Spleen (tissue), 11 donors: ENCODE measurements around the gene APOB. TPM values are rescaled to one million over a fixed set of nuclear protein-coding genes. Genes with fewer than 3 reads are reported as not detected.

ENCODE experiments used
- DNase-seq: peaks from one replicate; pipeline ENCODE4 v3.0.0-alpha.2; 2020
- H3K27ac ChIP-seq, 8 donors: fragments of 200-600 bp; sonication (generic) in 7 of 8; 1 replicate in 4 of 8; 2 replicates in 4 of 8; pipeline versions ENCODE4 v1.5.0 to v1.8.0; 2016 to 2021; ENCODE audit warnings: inconsistent platforms in 4 of 8, mild to moderate bottlenecking in 4 of 8, moderate library complexity in 1 of 8
- H3K27me3 ChIP-seq, 7 donors: fragments of 200-600 bp; sonication (generic) in 6 of 7; replicated peaks in 1 of 7; 1 replicate in 4 of 7; 2 replicates in 3 of 7; pipeline versions ENCODE4 v1.5.0 to v1.8.0; 2016 to 2021; ENCODE audit warnings: inconsistent platforms in 3 of 7, mild to moderate bottlenecking in 1 of 7
- H3K36me3 ChIP-seq, 6 donors: fragments of 200-600 bp; sonication (generic) in 5 of 6; 1 replicate in 4 of 6; 2 replicates in 2 of 6; pipeline versions ENCODE4 v1.5.0 to v1.8.0; 2016 to 2021; ENCODE audit warnings: inconsistent platforms in 2 of 6
- H3K4me1 ChIP-seq, 6 donors: fragments of 200-600 bp; sonication (generic) in 5 of 6; 1 replicate in 3 of 6; 2 replicates in 3 of 6; pipeline versions ENCODE4 v1.5.0 to v1.8.0; 2016 to 2021; ENCODE audit warnings: inconsistent platforms in 3 of 6
- H3K4me3 ChIP-seq, 8 donors: fragments of 200-600 bp; sonication (generic) in 7 of 8; 1 replicate in 4 of 8; 2 replicates in 4 of 8; pipeline versions ENCODE4 v1.5.0 to v1.8.0; 2016 to 2021; ENCODE audit warnings: inconsistent platforms in 4 of 8, mild to moderate bottlenecking in 4 of 8, moderate library complexity in 2 of 8
- H3K9me3 ChIP-seq, 8 donors: fragments of 200-600 bp; sonication (generic) in 7 of 8; 1 replicate in 4 of 8; 2 replicates in 4 of 8; pipeline versions ENCODE4 v1.5.0 to v1.8.0; 2016 to 2021; ENCODE audit warnings: inconsistent platforms in 4 of 8
- CTCF ChIP-seq, 11 experiments: fragments of 200-600 bp in 7 of 11; fragments of 450-650 bp in 4 of 11; sonication (generic) in 4 of 11; IDR thresholded peaks in 8 of 11; conservative IDR thresholded peaks in 3 of 11; 1 replicate in 7 of 11; 2 replicates in 4 of 11; pipeline versions ENCODE4 v1.4.0 to v1.8.0; 2016 to 2021; ENCODE audit warnings: antibody characterized with exemption in 11 of 11, inconsistent platforms in 4 of 11, mild to moderate bottlenecking in 1 of 11
- POLR2A ChIP-seq, 3 donors: fragments of 450-650 bp; IDR thresholded peaks; one replicate each; pipeline ENCODE4 v1.5.1; 2017; ENCODE audit warnings: antibody characterized with exemption in 3 of 3, mild to moderate bottlenecking in 1 of 3
- POLR2AphosphoS5 ChIP-seq, 3 donors: sonication (generic); formaldehyde crosslinking; IDR thresholded peaks; one replicate each; pipeline ENCODE4 v1.5.1; 2017; ENCODE audit warnings: antibody characterized with exemption in 3 of 3
- WGBS, 5 donors: extraction: QIAGEN DNeasy Blood & Tissue Kit in 3 of 5; methylation state at CpG; one replicate each; pipeline versions ENCODE4 v1.1.5 to v1.1.7; 2013 to 2018; 5-methylcytosine and 5-hydroxymethylcytosine counted together
- intact Hi-C: fragments of 100-400 bp; cut with DNase I; formaldehyde crosslinking; loops from one replicate; pipeline ENCODE4 v1.15.0; 2023; ENCODE audit warnings: low total_unique reads
- polyA plus RNA-seq, 3 donors: library from polyadenylated mRNA; stranded (reverse); fragments of 200-250 nt; gene quantifications; one replicate each; pipeline ENCODE4 v1.2.1, GENCODE V29; 2013
- total RNA-seq, 7 donors: library from RNA; depleted of rRNA in 3 of 7; stranded (reverse); fragments of >200 nt in 3 of 7; fragmentation: NEBNext Ultra II Directional in 4 of 7; extraction: Animal tissue kit (Norgen Biotek cat#: 25700) in 4 of 7; gene quantifications; one replicate each; pipeline versions ENCODE4 v1.1.0 to v1.2.1, GENCODE V29; 2016 to 2021
- donor health status: healthy with polysubstance abuse.
- donor health status: DM: no; HTN: no; CAD: no; lungs with moderate emphysema.
- donor health status: DM: no; HTN: no; CAD: no.
- donor health status: Bipolar disorder and iron deficiency.
- donor health status: healthy.
- donor health status: DM: no; HTN: no; CAD: no.
- donor health status: DM: yes; HTN: yes; CAD: no.

APOB gene
- total and polyA plus RNA-seq, 10 donors, result 0.02 to 2.5 (median 0.39) TPM

- no peak overlapping the region for H3K27ac ChIP-seq
- intact Hi-C loops, result no loop called here
- H3K4me1 ChIP-seq, result no peaks in the 10 kb centered on the region
- WGBS, 5 donors, result 52 to 73% (median 60%) methylated on average over 5 of the region's 5 CpGs
- H3K4me3 ChIP-seq, result no peak overlapping the region
- H3K27me3 ChIP-seq, result peaks cover 0 to 13% (median 0%) of the 10 kb centered on the region in 7 donors
- DNase-seq, result no peak
- H3K9me3 ChIP-seq, result no peaks in the 10 kb centered on the region
- H3K36me3 ChIP-seq, result no peaks in the 10 kb centered on the region
- TF ChIP-seq POLR2A (IDR thresholded peaks at IDR 0.05), result no peak
- no peak for TF ChIP-seq POLR2AphosphoS5 (IDR thresholded peaks at IDR 0.05)
- no peak for TF ChIP-seq CTCF (IDR thresholded peaks at IDR 0.05 in 8 of 11, conservative IDR thresholded peaks at IDR 0.05 in 3 of 11)
Measured at GRCh38 chr2:20972110-20972509, 71.8 kb downstream of the APOB start.

GRCh38 chr2:20970068-20970467, 73.8 kb downstream of the APOB start:
- no peaks in the 10 kb centered on the region for H3K36me3 ChIP-seq
- WGBS, 5 donors, result 73 to 87% (median 77%) methylated on average over 4 of the region's 4 CpGs
- intact Hi-C loops, result no loop called here
- no peaks in the 10 kb centered on the region for H3K9me3 ChIP-seq
- H3K4me1 ChIP-seq, result no peaks in the 10 kb centered on the region
- no peak overlapping the region for H3K27ac ChIP-seq
- peaks cover 0 to 31% (median 0%) of the 10 kb centered on the region in 7 donors for H3K27me3 ChIP-seq
- DNase-seq, result no peak
- H3K4me3 ChIP-seq, result no peak overlapping the region
- TF ChIP-seq POLR2A (IDR thresholded peaks at IDR 0.05) (no peak), CTCF (IDR thresholded peaks at IDR 0.05 in 8 of 11, conservative IDR thresholded peaks at IDR 0.05 in 3 of 11) (no peak), POLR2AphosphoS5 (IDR thresholded peaks at IDR 0.05) (no peak)

- intact Hi-C loops, result no loop called here
- TF ChIP-seq CTCF (IDR thresholded peaks at IDR 0.05 in 8 of 11, conservative IDR thresholded peaks at IDR 0.05 in 3 of 11), result no peak
- no peak for TF ChIP-seq POLR2AphosphoS5 (IDR thresholded peaks at IDR 0.05)
- TF ChIP-seq POLR2A (IDR thresholded peaks at IDR 0.05), result no peak
- Histone ChIP-seq H3K4me3 (no peak overlapping the region), H3K4me1 (no peaks in the 10 kb centered on the region), H3K9me3 (no peaks in the 10 kb centered on the region), H3K27ac (no peak overlapping the region), H3K36me3 (no peaks in the 10 kb centered on the region), H3K27me3 (peaks cover 0 to 66% (median 4%) of the 10 kb centered on the region in 7 donors)
- 75 to 83% (median 80%) methylated on average over 10 of the region's 10 CpGs for WGBS, 5 donors
- DNase-seq, result no peak
Measured at GRCh38 chr2:20966061-20966595, 77.7 kb downstream of the APOB start.

- intact Hi-C loops, result no loop called here
- DNase-seq, result no peak
- H3K4me1 ChIP-seq, result no peaks in the 10 kb centered on the region
- 81 to 93% (median 88%) methylated on average over 5 of the region's 5 CpGs for WGBS, 5 donors
- H3K9me3 ChIP-seq, result no peaks in the 10 kb centered on the region
- peaks cover 0 to 66% (median 4%) of the 10 kb centered on the region in 7 donors for H3K27me3 ChIP-seq
- no peak for TF ChIP-seq POLR2AphosphoS5 (IDR thresholded peaks at IDR 0.05)
- no peak for TF ChIP-seq CTCF (IDR thresholded peaks at IDR 0.05 in 8 of 11, conservative IDR thresholded peaks at IDR 0.05 in 3 of 11)
- TF ChIP-seq POLR2A (IDR thresholded peaks at IDR 0.05), result no peak
- H3K36me3 ChIP-seq, result no peaks in the 10 kb centered on the region
- H3K27ac ChIP-seq, result no peak overlapping the region
- H3K4me3 ChIP-seq, result no peak overlapping the region
Measured at GRCh38 chr2:20965221-20965620, 78.7 kb downstream of the APOB start.
